Epithelial cell of prostate (primary cell): ENCODE data around the gene MPRIP.
"Not testable (repeated sequence)": the region's sequence is repeated elsewhere in the genome, so short reads cannot be mapped to it uniquely, and the experiment has no call there.

Experiments
- DNase-seq: peaks from one replicate; pipeline ENCODE4 v3.0.0-alpha.2; 2011; ENCODE audit warnings: low read depth, low spot score
- H3K27ac ChIP-seq: fragments of 450-650 bp; 2 replicates; pipeline ENCODE4 v1.5.1; 2017; ENCODE audit warnings: mild to moderate bottlenecking

MPRIP gene

DNA sequence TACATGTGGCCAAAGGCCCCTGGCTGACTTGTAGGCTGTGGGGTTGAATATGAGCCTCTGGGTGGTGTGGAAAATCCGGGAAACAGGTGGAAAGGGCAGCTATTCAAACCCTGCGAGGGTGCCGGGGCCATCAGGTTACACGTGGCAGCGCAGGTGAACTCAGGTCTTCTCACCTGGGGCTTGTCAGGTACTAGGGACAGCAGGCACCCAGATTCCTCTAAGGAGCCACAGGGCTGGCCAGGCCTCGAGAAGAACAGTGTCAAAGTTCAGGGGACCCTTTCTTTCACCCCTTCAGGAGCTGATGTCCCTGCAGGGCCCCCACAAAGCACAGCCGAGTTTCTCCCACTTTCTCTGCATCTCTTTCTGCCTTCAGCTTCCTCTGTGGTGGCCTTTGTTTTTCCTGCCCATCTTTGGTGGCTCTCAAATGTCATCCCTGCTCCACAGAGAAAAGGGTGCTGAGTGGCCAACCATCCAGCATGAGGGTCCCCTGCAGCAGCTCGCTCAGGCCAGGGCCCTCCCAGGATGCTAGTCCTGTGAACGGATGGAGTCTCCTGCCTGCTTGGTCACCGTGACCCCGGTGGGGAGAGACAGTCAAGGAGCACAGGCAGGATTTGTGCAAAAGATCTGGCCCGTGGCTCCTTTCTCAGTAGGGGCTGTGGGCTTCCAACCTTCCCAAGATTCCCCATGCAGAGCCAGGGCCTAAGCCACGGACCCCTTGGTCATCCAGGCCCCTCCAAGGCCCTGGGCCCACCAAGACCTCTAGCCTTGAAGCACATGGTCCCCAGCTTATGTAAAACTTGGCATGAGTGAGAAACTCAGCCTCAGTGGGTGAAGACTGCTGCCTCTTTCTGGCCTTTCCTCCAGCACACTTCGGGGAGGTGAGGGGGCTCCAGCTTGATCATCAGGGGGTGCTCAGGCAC is 28.2 kb upstream of the MPRIP start:
- peak overlapping the region; percentile 80 for H3K27ac ChIP-seq
- DNase-seq: not testable (repeated sequence)

- peak; percentile 44 for DNase-seq
- peak overlapping the region; percentile 80 for H3K27ac ChIP-seq
Measured at GRCh38 chr17:17014748-17015124, 27.5 kb upstream of the MPRIP start.

GRCh38 chr17:17015230-17015629 is 27.0 kb upstream of the MPRIP start:
- H3K27ac ChIP-seq: peak overlapping the region; percentile 80
- no peak for DNase-seq

DNA sequence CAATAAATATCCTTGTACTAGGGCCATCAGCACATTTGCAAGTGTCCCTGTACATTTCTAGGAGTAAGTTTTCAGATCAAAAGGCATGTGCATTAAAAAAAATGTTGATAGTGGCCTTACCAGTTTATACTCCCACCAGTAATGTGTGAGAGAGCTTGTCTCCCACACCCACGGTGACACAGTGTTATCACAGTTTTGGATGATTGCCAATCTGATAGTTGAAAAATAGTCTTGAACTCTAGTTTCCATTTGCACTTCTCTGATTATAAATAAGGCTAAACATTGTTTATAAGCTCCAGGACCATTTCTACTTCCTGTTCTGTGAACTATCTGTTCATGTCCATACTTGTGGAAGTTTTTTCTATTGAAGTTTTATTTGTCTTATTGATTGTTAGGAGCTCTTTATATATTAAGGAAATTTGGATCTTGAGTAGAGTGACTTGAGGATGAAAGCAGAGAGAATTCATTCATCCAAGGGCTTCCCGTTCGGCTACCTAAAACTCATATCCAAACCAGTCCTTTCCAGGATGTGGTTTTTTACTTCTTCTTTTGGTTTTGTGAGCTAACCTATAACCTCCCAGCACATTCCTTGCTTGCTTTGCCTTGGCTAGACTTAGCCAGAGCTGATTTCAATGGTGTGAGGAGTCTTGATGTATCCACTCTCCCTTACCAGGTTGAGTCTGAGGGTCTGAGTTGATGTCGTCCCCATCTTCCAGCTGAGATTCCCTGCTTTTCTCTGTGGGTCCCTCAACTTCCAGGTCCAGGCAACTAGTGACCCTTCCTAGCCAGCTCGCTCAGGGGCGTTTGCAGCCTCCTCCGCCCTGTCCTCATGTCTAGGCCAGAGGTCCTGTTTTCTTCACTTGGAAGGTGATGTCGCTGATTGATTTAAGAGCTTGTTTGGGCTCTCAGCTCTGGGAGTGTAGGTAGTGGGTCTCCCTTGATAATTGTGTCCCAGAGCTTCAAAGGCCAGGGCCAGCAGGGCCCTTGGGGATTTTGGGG is 25.8 kb upstream of the MPRIP start:
- peak overlapping the region; percentile 80 for H3K27ac ChIP-seq
- DNase-seq: not testable (repeated sequence)

GRCh38 chr17:17017343-17018014 is 24.8 kb upstream of the MPRIP start:
- no peak for DNase-seq
- peak overlapping the region; percentile 80 for H3K27ac ChIP-seq

DNA sequence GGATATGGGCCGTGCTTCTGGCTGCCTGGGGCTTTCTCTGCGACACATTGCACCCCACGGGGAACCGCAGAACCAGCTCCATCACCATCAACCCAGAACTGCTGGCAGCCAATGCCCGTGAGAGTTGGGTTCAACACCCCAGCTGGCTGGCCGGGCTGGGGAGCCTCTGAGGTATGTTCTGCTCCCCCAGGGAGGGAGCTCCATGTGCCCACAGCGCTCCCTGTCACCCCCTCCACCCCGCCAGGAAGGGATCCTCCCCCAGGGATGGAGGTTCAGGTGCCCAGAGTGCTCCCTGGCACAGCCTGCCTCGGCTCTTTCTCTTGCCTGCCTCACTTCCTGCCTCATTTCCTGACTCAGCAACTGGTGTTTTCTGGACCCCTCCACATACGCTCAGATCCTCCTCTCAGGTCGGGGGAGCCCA is 24.2 kb upstream of the MPRIP start:
- no peak for DNase-seq
- peak overlapping the region; percentile 60 for H3K27ac ChIP-seq

DNA sequence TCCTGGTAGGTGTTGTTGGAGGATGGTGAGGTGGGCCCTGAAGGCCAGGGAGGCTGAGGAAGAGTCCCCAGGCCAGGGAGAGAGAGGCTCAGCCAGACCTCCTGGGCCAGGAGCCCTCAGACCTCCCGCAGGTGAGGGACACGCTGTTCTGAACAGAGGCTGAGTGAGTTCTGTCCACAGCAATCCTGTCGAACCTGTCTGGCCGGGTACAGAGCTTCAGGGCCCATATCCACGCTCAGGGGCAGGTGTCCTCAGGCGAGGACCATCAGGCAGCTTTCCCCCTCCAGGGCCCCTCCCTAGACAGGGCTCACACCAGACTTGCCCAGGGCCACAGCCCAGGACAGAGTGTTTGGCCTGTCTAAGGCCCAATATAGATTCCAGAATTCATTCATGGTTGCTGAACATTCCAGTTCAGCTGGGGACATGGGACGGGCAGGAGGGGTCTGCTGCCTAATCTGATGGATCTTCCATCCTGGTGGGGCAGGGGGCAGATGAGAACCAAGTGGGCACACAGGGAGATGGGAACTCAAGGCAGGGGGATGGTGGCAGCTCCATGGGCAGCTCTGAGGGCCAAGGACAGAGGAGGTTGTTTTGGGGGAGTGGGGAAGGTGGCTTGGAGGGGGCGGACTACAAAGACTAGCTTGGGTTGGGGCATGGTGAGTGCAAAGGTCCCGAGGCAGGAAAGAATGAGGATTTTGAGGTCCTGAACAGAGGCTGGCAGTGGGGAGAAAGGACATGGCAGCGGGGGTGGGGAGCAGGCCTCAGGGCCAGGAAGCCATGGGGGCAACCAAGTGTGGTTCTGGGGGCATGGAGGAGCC is 23.4 kb upstream of the MPRIP start:
- H3K27ac ChIP-seq: peak overlapping the region; percentile 60
- no peak for DNase-seq

DNA sequence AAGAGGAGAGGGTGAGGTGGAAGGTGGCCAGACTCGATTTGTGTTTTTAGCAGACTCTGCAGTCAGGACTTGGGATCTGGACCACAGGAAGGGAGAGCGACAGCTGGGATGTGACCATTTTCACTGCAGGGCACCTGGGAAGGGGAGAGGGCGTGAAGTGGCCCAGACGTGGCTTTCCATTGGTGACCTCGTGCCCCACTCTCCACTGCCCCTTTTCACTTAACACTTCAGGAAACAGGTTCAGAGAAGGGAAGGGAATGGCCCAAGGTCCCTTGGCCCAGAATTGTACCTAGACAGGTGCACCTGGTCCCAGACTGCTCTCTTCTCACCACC is 22.9 kb upstream of the MPRIP start:
- DNase-seq: no peak
- peak overlapping the region; percentile 60 for H3K27ac ChIP-seq

DNA sequence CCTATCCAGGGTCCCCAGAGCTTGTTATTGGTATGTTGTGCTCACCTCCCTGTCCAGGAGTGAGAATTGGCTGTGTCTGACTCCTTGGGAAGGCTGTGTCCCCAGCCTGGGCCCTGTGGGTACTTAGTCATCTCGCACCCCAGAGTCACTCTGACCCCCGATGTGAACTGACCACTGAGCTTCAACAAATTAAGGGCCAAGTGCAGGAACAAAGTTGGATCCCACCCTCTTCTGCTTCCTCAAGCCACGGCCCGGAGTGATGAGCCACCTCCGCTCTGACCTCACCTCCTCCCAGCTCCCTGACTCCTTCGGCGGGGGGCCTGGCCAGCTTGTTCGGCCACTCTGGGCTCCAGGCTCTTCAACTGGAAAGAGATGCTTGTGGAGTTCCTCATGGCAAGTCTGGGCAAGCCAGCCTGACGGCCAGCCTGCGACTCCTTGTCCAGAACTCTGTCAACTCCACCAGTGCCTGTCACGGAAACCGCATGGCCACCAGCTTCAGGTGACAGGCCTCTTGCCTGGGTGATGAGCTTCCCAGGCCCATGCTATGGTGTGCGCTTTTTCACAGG is 22.3 kb upstream of the MPRIP start:
- DNase-seq: no peak

GRCh38 chr17:17020821-17021193 is 21.4 kb upstream of the MPRIP start:
- no peak for DNase-seq
- H3K27ac ChIP-seq: peak overlapping the region; percentile 60

More for the DNA sequence above, 22.3 kb upstream of the MPRIP start:
- H3K27ac ChIP-seq: peak overlapping the region; percentile 60

DNA sequence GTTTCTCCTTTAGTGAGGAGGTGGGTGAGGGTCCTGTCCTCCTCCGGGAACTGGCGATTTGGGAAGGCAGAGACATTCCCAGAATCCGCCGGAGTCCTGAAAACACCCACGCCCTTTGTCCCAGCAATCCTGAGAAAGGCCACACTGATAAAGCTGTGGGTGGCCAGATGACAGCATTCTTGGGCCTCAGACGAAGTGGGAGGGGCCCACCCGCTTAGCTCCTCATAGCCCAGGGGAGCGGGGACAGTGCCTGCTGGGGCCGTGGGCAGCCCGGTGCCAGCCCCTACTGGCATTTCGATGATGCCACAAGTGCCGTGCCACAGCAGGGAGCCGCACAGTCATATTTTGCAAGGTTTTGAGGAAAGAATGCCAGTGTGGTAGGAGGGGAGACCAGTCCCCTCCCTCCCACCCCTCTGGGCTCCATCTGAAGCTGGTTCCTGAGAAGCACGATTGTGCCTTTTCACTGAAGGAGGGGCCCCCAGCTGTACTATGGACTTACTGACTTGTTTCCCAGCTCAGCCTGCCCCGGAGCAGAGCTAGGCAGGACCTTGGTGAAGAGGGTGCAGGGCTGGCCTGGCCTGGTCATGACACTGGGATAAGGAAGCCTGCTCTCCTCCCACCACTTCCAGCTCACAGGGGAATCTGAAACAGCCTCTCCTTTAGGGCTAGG is 20.9 kb upstream of the MPRIP start:
- H3K27ac ChIP-seq: no peak overlapping the region
- no peak for DNase-seq

DNA sequence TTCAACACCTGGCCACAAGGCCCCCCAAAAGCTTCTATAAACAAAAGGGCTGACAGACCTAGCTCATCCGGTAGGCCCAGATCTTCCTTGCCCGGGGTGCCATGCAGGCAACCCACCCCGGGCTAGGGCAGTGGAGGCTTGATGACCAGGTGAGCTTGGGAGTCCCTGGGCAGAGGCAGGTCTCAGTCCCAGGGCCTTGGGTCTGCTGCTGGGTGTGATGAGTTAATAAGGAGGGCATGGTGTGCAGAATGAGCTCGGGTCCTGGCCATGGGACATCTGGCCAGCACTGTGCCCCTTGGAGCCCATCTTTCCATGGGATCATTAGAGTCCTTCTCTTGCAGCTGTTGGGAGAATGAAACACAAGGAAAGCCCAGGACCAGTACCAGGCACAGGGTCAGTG is 20.2 kb upstream of the MPRIP start:
- no peak for DNase-seq
- no peak overlapping the region for H3K27ac ChIP-seq

- no peak for DNase-seq
- no peak overlapping the region for H3K27ac ChIP-seq
Measured at GRCh38 chr17:17022456-17022855, 19.8 kb upstream of the MPRIP start.

GRCh38 chr17:17024778-17025300 is 17.4 kb upstream of the MPRIP start:
- H3K27ac ChIP-seq: no peak overlapping the region
- DNase-seq: no peak

DNA sequence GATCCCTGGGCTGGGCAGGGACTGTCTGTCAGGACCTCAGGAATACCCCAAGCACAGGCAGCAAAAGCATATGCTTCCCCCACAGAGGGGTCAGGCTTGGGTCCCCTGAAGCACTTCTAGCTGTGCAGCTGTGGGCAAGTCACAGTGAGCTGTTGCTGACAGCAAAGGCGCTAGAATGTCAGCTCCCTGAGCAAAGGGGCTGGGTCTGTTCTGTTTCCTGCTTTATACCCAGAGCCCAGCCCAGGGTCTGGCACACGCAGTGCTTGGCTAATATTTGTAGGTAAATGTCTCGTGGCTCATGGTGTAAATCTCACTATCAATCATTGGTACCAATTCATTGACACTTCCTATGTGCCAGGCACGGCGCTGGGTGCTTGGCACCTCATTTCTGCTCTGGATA is 16.6 kb upstream of the MPRIP start:
- H3K27ac ChIP-seq: peak overlapping the region; percentile 91
- no peak for DNase-seq

DNA sequence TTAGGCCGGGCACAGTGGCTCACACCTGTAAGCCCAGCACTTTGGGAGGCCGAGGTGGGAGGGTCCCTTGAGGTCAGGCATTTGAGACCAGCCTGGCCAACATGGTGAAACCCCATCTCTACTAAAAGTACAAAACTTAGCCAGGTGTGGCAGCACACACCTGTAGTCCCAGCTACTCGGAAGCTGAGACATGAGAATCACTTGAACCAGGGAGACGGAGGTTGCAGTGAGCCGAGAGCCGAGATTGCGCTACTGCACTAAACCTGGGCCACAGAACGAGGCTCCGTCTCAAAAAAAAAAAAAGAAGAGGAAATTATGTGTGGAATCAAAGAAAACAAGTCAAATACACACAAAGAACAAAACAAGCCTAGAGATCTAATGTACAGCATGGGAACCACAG is 16.1 kb upstream of the MPRIP start:
- DNase-seq: no peak
- peak overlapping the region; percentile 91 for H3K27ac ChIP-seq

DNA sequence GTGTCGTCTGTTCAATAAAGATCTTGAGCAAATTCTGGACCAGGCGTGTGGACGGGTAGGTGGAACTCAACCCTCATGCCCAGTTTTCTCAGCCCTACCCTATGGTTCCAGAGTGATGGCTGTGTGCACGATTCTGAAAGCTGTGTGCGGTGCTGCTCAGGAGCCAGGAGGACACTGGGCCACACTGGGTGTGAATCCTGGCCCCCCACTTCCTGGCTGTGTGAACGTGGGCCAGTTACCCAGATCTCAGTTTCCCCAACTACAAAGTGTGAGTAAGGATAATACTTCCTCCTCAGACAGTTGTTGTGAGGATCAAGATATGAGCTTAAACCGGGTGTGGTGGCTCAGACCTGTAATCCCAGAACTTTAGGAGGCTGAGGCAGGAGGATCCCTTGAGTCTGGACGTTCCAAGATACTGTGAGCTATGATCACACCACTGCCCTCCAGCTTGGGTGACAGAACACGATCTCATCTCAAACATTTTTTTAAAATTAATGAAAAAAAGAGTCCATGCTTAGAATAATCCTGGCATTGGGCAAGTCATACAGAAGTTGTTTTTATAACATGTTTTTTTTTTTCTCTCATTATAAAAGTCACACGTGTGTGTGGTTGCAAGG is 14.7 kb upstream of the MPRIP start:
- H3K27ac ChIP-seq: peak overlapping the region; percentile 91
- no peak for DNase-seq
